HG03342 (cell line): Measurements from ENCODE around the gene TNIP3.
A peak's percentile ranks its signal among the peaks of the same experiment; 100 is the strongest.
"Not testable (repeated sequence)": the region's sequence is repeated elsewhere in the genome, so short reads cannot be mapped to it uniquely, and the experiment has no call there.

ENCODE experiments used
- ATAC-seq: cut with Tn5 transposase; IDR thresholded peaks from one replicate; pipeline ENCODE4 v1.9.1; 2021; ENCODE audit warnings: mild to moderate bottlenecking, moderate library complexity; ENCODE audit not compliant: unreplicated experiment

The TNIP3 gene

GRCh38 chr4:121180558-121180957 is 16.4 kb upstream of the TNIP3 start:
- ATAC-seq, result no peak

DNA sequence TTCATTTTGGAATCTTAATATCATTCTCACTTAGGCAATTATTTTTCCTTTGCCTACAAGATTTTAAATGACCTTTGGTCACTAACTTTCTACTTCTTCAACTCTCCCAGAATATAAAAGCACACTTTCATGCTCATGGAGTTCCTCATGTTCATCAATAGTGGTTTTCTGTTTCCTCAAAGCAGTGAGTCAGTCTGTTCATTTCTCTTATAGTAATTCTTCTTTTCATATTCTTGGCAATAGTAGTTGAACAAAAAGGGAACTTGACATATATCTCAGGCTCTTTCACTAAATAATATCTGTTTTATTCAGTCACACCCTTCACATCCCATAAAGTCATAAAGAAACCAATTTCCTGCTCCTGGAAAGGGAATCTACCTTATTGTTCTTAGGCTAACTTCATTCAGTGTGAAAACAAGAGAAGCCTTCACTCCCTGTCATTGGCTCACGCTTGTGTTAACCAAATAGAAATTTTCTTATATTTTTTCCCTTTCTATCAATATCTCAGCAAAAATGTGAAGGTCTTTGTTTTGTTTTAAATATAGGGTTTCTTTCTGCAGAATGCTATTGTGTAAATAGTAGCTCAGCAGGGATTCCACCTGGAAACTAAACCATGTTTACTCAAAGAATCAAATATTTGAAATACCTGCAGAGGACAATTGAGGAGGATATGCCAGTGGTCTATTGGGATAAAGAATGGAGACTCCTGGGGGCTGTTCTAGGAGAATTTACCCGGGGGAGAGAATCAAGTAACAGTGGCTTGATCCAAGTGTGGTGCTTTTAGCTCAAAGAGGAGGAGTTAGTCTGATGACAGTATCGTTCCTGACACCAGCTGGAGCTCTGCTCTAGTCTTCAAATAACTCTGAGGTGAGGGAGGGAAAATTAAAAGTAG is 13.4 kb upstream of the TNIP3 start:
- ATAC-seq, result no peak

GRCh38 chr4:121176082-121176934 is 12.2 kb upstream of the TNIP3 start:
- no peak for ATAC-seq

DNA sequence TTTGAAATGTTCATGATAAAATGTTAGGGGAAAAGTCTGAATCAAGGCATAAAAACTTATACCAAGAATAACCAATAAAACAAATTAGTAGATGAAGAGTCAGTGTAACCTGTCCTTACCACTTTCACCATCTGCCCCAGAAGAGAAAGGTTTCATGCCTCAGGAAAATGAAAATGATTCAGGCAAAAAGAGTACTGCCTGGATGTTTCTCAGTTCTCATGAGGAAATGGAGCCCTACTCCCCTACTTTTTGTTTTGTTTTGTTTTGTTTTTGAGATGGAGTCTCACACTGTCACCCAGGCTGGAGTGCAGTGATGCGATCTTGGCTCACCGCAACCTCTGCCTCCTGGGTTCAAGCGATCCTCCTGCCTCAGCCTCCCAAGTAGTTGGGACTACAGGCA is 7.4 kb upstream of the TNIP3 start:
- ATAC-seq, result not testable (repeated sequence)

- ATAC-seq, result peak; percentile 83
Observed at GRCh38 chr4:121168446-121169281, 4.5 kb upstream of the TNIP3 start.

DNA sequence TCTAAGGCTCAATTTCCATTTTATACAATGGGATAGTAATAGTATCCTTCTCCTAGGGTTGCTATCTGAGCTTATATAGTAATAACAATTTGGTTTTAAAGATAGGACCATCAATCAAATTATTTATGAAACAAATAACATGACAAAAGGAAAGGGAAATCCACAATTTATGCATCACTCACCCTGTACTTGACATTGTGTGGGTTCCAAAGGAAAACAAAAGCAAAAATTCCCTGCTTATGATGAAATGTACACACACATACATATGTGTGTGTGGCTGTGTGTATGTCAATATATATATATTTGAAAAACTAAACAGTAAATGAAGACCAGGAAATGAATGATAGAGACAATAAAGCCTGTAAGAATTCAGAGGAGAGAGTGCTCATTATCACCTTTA is 2.9 kb upstream of the TNIP3 start:
- no peak for ATAC-seq

- ATAC-seq, result no peak
Observed at GRCh38 chr4:121165206-121165605, 1.1 kb upstream of the TNIP3 start.

- no peak for ATAC-seq
Observed at GRCh38 chr4:121156822-121157769, 7.0 kb downstream of the TNIP3 start.

DNA sequence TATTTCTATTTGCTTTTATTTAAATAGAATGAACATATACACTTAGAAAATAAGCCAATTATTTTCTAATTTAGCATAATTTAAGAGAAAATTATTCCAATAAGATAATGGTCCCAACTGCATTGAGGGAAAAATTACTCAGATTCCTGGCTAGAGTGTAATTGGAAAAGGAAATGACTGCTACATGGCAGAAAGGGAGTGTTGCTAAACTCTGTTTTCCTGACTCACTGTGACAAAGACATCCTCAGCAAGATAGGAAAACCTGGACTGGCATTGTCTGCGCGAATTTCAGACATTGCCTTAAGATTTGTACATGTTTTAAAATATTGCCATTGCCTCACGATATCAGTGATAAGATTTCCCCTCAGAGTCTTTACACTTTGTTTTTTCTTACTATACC is 8.2 kb downstream of the TNIP3 start:
- no peak for ATAC-seq

- ATAC-seq, result no peak
Observed at GRCh38 chr4:121154103-121154515, 10.0 kb downstream of the TNIP3 start.

GRCh38 chr4:121151942-121152341 is 12.2 kb downstream of the TNIP3 start:
- no peak for ATAC-seq

- ATAC-seq, result no peak
Observed at GRCh38 chr4:121150486-121150885, 13.6 kb downstream of the TNIP3 start.

GRCh38 chr4:121150003-121150402 is 14.1 kb downstream of the TNIP3 start:
- ATAC-seq, result no peak

- ATAC-seq, result no peak
Observed at GRCh38 chr4:121148621-121149020, 15.5 kb downstream of the TNIP3 start.

DNA sequence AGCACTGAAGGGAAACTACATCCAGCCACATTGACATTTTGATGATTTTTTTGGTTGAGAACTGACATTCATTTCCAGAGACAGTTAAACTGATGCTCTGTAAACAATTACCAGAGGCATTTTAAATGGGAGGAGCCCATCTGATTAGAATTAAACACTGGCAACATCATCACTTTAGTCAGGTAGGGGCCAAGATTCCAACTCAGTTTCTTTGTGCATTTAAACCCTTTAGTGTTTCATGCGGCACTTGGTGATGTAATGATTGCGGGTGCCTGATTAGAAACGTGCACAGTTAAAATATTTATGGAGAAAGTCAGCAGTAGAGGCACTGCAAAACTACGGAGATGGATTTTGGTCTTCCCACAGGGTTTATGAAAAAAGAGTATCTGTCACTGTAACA is 16.1 kb downstream of the TNIP3 start:
- ATAC-seq, result no peak

- no peak for ATAC-seq
Observed at GRCh38 chr4:121146530-121146929, 17.6 kb downstream of the TNIP3 start.

GRCh38 chr4:121145430-121145829 is 18.7 kb downstream of the TNIP3 start:
- ATAC-seq, result no peak

GRCh38 chr4:121144021-121144420 is 20.1 kb downstream of the TNIP3 start:
- ATAC-seq, result no peak

DNA sequence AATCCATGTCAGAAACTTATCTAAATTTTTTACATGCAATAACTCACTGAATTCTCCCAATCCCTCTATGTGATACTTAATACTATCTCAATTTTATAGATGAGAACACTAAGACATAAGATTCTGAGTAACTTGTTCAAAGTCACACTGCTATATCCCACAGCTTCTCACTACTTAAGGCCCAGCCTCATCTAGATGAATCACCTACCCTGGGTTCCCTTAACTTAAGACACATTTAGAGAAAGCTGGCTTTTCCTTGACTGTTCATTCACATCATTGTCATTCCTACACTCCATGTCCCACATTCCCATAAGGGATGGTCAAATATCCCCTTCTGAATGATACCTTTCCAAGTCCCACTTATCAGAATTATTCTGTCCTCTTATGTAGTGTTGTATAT is 21.0 kb downstream of the TNIP3 start:
- ATAC-seq, result no peak
